ENCODE data around the gene ARSI. TPM values are rescaled to one million over a fixed set of nuclear protein-coding genes. Genes with fewer than 3 reads are reported as not detected.

The ARSI gene
- total RNA-seq, 1 donor from 2014 or later: not detected

DNA sequence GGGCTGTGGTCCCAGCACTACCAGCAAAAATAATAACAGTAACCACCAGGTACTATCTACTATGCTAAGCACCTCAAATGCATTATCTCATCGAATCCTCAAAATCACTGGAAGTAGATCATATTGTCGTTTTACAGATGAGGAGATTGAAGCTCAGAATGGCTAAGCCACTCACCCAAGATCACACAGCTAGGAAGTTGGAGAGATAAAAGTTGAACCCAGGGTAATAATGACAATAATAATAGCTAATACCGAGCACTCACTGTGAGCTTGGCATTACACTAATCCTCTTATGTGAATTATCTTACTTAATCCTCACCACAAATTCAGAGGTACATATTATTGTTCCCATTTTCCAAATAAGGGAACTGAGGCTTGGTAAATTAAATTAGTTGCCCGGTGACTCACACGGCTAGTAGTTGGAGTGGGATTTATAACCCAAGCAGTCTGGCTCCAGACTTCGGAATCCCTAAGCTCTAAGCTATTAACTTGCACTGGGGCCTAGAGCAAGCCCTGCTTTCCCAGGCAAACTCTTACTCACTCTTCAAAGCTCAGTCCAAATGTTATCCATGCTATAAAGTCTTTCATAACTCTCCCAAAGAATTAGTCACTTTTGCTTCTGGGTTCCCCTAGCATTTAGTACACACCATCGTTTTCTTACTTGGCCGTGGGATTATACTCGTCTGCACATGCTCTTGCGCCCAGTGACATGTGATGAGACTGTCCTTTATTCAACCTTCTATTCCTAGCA lies 3.8 kb downstream of the ARSI start:
- Mint-ChIP-seq H3K9me3 (no peaks in the 10 kb centered on the region), H3K27me3 (peaks cover 29% of the 10 kb centered on the region), H3K4me1 (no peaks in the 10 kb centered on the region), H3K36me3 (ENCODE audit: low read depth) (no peaks in the 10 kb centered on the region), H3K4me3 (no peak overlapping the region), H3K27ac (no peak overlapping the region)
- no peak for DNase-seq
- intact Hi-C loops (cut with micrococcal nuclease): no loop called here

- H3K4me3 Mint-ChIP-seq: no peak overlapping the region
- intact Hi-C loops (cut with micrococcal nuclease): no loop called here
- DNase-seq: no peak
- no peak overlapping the region for H3K27ac Mint-ChIP-seq
- no peaks in the 10 kb centered on the region for H3K4me1 Mint-ChIP-seq
- H3K36me3 Mint-ChIP-seq (ENCODE audit: low read depth): no peaks in the 10 kb centered on the region
- H3K9me3 Mint-ChIP-seq: no peaks in the 10 kb centered on the region
- peaks cover 20% of the 10 kb centered on the region for H3K27me3 Mint-ChIP-seq
These were observed 4.6 kb downstream of the ARSI start for GRCh38 chr5:150297934-150298595.

GRCh38 chr5:150297236-150297890 lies 5.3 kb downstream of the ARSI start:
- no peak for DNase-seq
- intact Hi-C loops (cut with micrococcal nuclease): no loop called here
- Mint-ChIP-seq H3K27ac (no peak overlapping the region), H3K4me3 (no peak overlapping the region), H3K4me1 (no peaks in the 10 kb centered on the region), H3K9me3 (no peaks in the 10 kb centered on the region), H3K36me3 (ENCODE audit: low read depth) (no peaks in the 10 kb centered on the region), H3K27me3 (peaks cover 18% of the 10 kb centered on the region)

GRCh38 chr5:150296496-150296895 lies 6.2 kb downstream of the ARSI start:
- intact Hi-C loops (cut with micrococcal nuclease): no loop called here
- Mint-ChIP-seq H3K27ac (no peak overlapping the region), H3K4me1 (no peaks in the 10 kb centered on the region), H3K9me3 (no peaks in the 10 kb centered on the region), H3K27me3 (peaks cover 15% of the 10 kb centered on the region), H3K36me3 (ENCODE audit: low read depth) (no peaks in the 10 kb centered on the region), H3K4me3 (no peak overlapping the region)
- DNase-seq: no peak

- H3K9me3 Mint-ChIP-seq: no peaks in the 10 kb centered on the region
These were observed 6.8 kb downstream of the ARSI start for GRCh38 chr5:150295741-150296486.

GRCh38 chr5:150295172-150295634 lies 7.5 kb downstream of the ARSI start:
- H3K36me3 Mint-ChIP-seq (ENCODE audit: low read depth): no peaks in the 10 kb centered on the region
- peaks cover 6% of the 10 kb centered on the region for H3K27me3 Mint-ChIP-seq
- H3K27ac Mint-ChIP-seq: no peak overlapping the region
- no peaks in the 10 kb centered on the region for H3K9me3 Mint-ChIP-seq
- H3K4me3 Mint-ChIP-seq: no peak overlapping the region
- no peaks in the 10 kb centered on the region for H3K4me1 Mint-ChIP-seq
- intact Hi-C loops (cut with micrococcal nuclease): no loop called here
- DNase-seq: no peak

More at GRCh38 chr5:150295741-150296486, 6.8 kb downstream of the ARSI start:
- Mint-ChIP-seq H3K27me3 (peaks cover 9% of the 10 kb centered on the region), H3K36me3 (ENCODE audit: low read depth) (no peaks in the 10 kb centered on the region), H3K4me3 (no peak overlapping the region), H3K27ac (no peak overlapping the region), H3K4me1 (no peaks in the 10 kb centered on the region)
- intact Hi-C loops (cut with micrococcal nuclease): no loop called here
- no peak for DNase-seq

GRCh38 chr5:150294551-150295071 lies 8.1 kb downstream of the ARSI start:
- Mint-ChIP-seq H3K27me3 (peaks cover 5% of the 10 kb centered on the region), H3K27ac (no peak overlapping the region), H3K4me1 (no peaks in the 10 kb centered on the region), H3K9me3 (no peaks in the 10 kb centered on the region), H3K36me3 (ENCODE audit: low read depth) (no peaks in the 10 kb centered on the region), H3K4me3 (no peak overlapping the region)
- no peak for DNase-seq
- intact Hi-C loops (cut with micrococcal nuclease): no loop called here

- DNase-seq: no peak
- H3K4me1 Mint-ChIP-seq: no peaks in the 10 kb centered on the region
- H3K36me3 Mint-ChIP-seq (ENCODE audit: low read depth): no peaks in the 10 kb centered on the region
- intact Hi-C loops (cut with micrococcal nuclease): no loop called here
- no peak overlapping the region for H3K27ac Mint-ChIP-seq
- peaks cover 5% of the 10 kb centered on the region for H3K27me3 Mint-ChIP-seq
- no peaks in the 10 kb centered on the region for H3K9me3 Mint-ChIP-seq
- H3K4me3 Mint-ChIP-seq: no peak overlapping the region
These were observed 9.4 kb downstream of the ARSI start for GRCh38 chr5:150293091-150293941.

- no peak overlapping the region for H3K27ac Mint-ChIP-seq
- DNase-seq: no peak
- H3K4me3 Mint-ChIP-seq: no peak overlapping the region
- no peaks in the 10 kb centered on the region for H3K4me1 Mint-ChIP-seq
- no peaks in the 10 kb centered on the region for H3K9me3 Mint-ChIP-seq
- intact Hi-C loops (cut with micrococcal nuclease): no loop called here
- H3K36me3 Mint-ChIP-seq (ENCODE audit: low read depth): no peaks in the 10 kb centered on the region
- H3K27me3 Mint-ChIP-seq: peaks cover 5% of the 10 kb centered on the region
These were observed 11.0 kb downstream of the ARSI start for GRCh38 chr5:150291388-150292385.

DNA sequence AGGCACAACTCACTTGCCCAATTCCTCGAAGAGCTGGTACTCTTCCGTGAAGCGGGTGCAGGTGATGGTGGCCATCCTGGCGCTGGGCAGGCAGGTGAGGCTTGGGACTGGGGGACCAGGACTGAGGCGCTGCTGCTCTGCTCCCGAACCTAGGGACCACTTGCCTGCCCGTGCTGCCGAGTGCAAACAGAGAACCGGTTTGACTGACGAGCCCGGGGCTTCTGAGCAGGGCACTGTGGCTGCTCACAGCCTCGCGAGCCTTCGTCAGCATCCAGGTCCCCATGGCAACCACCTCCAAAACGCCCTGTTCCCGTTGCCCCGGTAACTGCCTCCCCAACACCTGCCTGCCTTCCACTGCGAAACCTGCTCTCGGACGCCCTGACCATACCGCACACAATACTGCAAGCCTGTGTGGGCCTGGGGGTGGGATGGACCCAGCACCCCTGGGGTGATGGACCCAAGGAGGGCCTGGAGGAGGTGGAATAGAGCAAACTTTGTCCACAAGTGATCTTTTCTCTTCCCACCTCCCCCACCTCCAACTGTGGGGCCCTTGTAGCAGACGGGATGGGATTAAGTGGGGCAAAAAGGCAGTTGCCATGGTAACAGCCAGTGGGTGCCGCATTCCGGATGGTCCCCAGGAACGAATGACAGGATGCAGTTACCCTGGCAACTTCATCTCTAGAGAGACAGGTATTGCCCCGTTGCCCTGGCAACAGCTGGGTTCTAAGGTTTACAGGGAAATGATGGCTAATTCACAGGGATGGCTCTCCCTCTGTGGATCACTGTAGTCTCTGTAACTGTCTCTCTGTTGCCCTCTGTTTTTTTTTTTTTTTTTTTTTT lies 12.9 kb downstream of the ARSI start, which contains the start of gene CAMK2A:
Gene CAMK2A (minus strand): TSS at position 223 of the 840 bp plus-strand sequence. CDS start 148 bp downstream, at position 75.
- no peaks in the 10 kb centered on the region for H3K4me1 Mint-ChIP-seq
- H3K27me3 Mint-ChIP-seq: peaks cover 5% of the 10 kb centered on the region
- H3K36me3 Mint-ChIP-seq (ENCODE audit: low read depth): no peaks in the 10 kb centered on the region
- no peaks in the 10 kb centered on the region for H3K9me3 Mint-ChIP-seq
- no peak within 1 kb of the TSS for H3K27ac Mint-ChIP-seq
- intact Hi-C loops (cut with micrococcal nuclease): no loop called here
- DNase-seq: no peak
- no peak within 1 kb of the TSS for H3K4me3 Mint-ChIP-seq

DNA sequence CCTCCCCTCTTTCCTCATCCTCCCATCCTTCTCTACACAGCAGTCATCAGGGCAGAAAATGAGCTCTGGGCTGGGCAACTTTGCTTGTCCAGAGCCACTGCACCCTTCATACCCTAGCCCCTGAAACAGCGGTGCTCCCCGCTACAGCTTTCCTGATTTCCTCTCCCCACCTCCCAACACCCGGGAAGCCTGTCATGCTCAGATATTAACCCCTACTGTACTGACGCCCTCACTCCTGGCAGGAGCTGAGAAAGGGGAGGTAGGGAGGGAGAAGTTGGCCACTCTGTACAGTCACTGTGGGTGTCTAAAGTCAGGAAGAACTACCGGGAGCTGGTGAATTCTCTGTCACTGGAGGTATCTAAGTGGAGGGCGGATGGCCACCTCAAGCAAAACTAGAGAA lies 13.9 kb downstream of the ARSI start:
- Mint-ChIP-seq H3K27me3 (peaks cover 5% of the 10 kb centered on the region), H3K36me3 (ENCODE audit: low read depth) (no peaks in the 10 kb centered on the region), H3K27ac (no peak overlapping the region), H3K4me3 (no peak overlapping the region), H3K4me1 (no peaks in the 10 kb centered on the region), H3K9me3 (no peaks in the 10 kb centered on the region)
- intact Hi-C loops (cut with micrococcal nuclease): no loop called here
- no peak for DNase-seq

Measured in activated CD4-positive, alpha-beta T cell treated with anti-CD3 and anti-CD28 coated beads, Interleukin-2, amount 10 ng/mL, durations not matched to agents 24 days and 14 days (primary cell).